Measurements from ENCODE around the gene FBXO41.

DNA sequence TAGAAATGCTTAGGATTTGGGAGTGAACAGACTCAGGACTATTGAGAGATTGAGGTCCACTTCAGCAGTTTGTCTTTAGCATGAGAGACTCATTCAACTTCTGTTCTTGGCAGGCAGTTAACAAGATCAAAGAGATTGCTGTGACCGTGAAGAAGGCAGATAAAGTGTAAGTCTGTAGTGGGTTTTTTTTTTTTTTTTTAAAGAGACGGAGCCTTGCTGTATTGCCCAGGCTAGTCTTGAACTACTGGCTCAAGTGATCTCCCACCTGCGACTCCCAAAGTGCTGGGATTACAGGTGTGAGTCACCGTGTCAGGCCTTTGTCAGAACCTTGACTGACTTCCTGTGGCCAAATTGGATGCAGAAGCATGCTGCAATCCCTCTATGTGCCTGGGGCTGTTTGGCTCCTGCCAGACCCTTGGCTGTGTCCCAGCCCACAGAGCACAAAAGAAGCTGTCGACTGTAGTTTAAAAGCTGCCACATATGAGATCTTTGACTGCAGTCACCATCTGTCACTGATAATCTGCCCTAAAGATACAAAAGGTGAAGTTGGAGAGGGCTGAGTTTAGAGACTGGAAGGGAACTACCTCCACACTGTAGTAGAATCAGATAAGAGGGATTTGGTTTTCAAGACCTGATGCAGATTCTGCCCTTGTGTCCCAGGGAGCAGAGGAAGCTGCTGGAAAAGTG, 40.3 kb downstream of the FBXO41 start:
- TF ChIP-seq POLR2A (IDR thresholded peaks at IDR 0.05) = no peak
- TF ChIP-seq, protein P1, sequence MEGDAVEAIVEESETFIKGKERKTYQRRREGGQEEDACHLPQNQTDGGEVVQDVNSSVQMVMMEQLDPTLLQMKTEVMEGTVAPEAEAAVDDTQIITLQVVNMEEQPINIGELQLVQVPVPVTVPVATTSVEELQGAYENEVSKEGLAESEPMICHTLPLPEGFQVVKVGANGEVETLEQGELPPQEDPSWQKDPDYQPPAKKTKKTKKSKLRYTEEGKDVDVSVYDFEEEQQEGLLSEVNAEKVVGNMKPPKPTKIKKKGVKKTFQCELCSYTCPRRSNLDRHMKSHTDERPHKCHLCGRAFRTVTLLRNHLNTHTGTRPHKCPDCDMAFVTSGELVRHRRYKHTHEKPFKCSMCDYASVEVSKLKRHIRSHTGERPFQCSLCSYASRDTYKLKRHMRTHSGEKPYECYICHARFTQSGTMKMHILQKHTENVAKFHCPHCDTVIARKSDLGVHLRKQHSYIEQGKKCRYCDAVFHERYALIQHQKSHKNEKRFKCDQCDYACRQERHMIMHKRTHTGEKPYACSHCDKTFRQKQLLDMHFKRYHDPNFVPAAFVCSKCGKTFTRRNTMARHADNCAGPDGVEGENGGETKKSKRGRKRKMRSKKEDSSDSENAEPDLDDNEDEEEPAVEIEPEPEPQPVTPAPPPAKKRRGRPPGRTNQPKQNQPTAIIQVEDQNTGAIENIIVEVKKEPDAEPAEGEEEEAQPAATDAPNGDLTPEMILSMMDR (IDR thresholded peaks at IDR 0.05 in 4 of 5, conservative IDR thresholded peaks at IDR 0.05 in 1 of 5) = no peak
